Fibroblast of villous mesenchyme (primary cell): ENCODE data around the gene SPEM1. TPM values are rescaled to one million over a fixed set of nuclear protein-coding genes. Genes with fewer than 3 reads are reported as not detected.

Experiments used
- DNase-seq: peaks from one replicate; pipeline ENCODE4 v3.0.0-alpha.2; 2010; ENCODE audit warnings: low read depth
- H3K4me3 ChIP-seq: 2 replicates; pipeline ENCODE4 v1.5.1; 2011; ENCODE audit warnings: low read depth, mild to moderate bottlenecking, low read length
- CTCF ChIP-seq: IDR thresholded peaks from 2 replicates; pipeline ENCODE4 v1.5.1; 2012; ENCODE audit warnings: low read depth, mild to moderate bottlenecking, low read length; ENCODE audit not compliant: insufficient read depth
- total RNA-seq: library from RNA; depleted of rRNA; stranded (reverse); fragments of >200 nt; gene quantifications from 2 replicates; pipeline ENCODE4 v1.2.3, GENCODE V29; 2012

SPEM1 gene
- total RNA-seq, 1 donor: not detected

GRCh38 chr17:7418472-7419152 is 1.5 kb upstream of the SPEM1 start:
- no peak for TF ChIP-seq CTCF
- H3K4me3 ChIP-seq: no peak overlapping the region
- no peak for DNase-seq

GRCh38 chr17:7421186-7421585 is 1.1 kb downstream of the SPEM1 start:
- no peak for DNase-seq
- H3K4me3 ChIP-seq: no peak overlapping the region
- TF ChIP-seq CTCF: no peak

- no peak for TF ChIP-seq CTCF
- H3K4me3 ChIP-seq: no peak overlapping the region
- no peak for DNase-seq
Measured at GRCh38 chr17:7423679-7424078, 3.6 kb downstream of the SPEM1 start.

GRCh38 chr17:7425316-7425715 is 5.2 kb downstream of the SPEM1 start, which contains the start of gene SPEM2:
SPEM2 (plus strand) TSS chr17:7425616; CDS start chr17:7425689, 73 bp downstream.
- no peak within 1 kb of the TSS for H3K4me3 ChIP-seq
- TF ChIP-seq CTCF: no peak
- no peak for DNase-seq

GRCh38 chr17:7425756-7426155 is 5.6 kb downstream of the SPEM1 start:
- H3K4me3 ChIP-seq: no peak overlapping the region
- no peak for DNase-seq
- TF ChIP-seq CTCF: no peak

GRCh38 chr17:7426203-7426863 is 6.2 kb downstream of the SPEM1 start:
- no peak overlapping the region for H3K4me3 ChIP-seq
- TF ChIP-seq CTCF: no peak
- DNase-seq: no peak
